Prostate gland (tissue), 2 donors: ENCODE results near the gene MAN2C1. TPM values are rescaled to one million over a fixed set of nuclear protein-coding genes. Genes with fewer than 3 reads are reported as not detected.

Experiments used
- DNase-seq: peaks from one replicate; pipeline ENCODE4 v3.0.0-alpha.2; 2019; ENCODE audit warnings: low spot score
- H3K27ac ChIP-seq, 2 donors: fragments of 200-600 bp; sonication (generic); 2 replicates each; pipeline ENCODE4 v1.5.1; 2017 to 2019
- H3K27me3 ChIP-seq: fragments of 200-600 bp; sonication (generic); replicated peaks from 2 replicates; pipeline ENCODE4 v1.5.1; 2019; ENCODE audit not compliant: insufficient read depth
- H3K36me3 ChIP-seq, 2 donors: fragments of 200-600 bp; sonication (generic); 1 replicate in 1 of 2; 2 replicates in 1 of 2; pipeline versions ENCODE4 v1.5.1 to v1.8.1; 2017 to 2019
- H3K4me1 ChIP-seq: fragments of 200-600 bp; sonication (generic); replicated peaks from 2 replicates; pipeline ENCODE4 v1.5.1; 2019
- H3K4me3 ChIP-seq, 2 donors: fragments of 200-600 bp; sonication (generic); 2 replicates each; pipeline ENCODE4 v1.5.1; 2017 to 2019
- H3K9me3 ChIP-seq: fragments of 200-600 bp; sonication (generic); 2 replicates; pipeline ENCODE4 v1.5.1; 2017
- CTCF ChIP-seq, 4 experiments: fragments of 200-600 bp in 2 of 4; fragments of 450-650 bp in 2 of 4; sonication (generic) in 2 of 4; IDR thresholded peaks; 1 replicate in 3 of 4; 2 replicates in 1 of 4; pipeline ENCODE4 v1.5.1; 2016 to 2019; ENCODE audit warnings: antibody characterized with exemption in 4 of 4, mild to moderate bottlenecking in 2 of 4, moderate library complexity in 2 of 4
- POLR2A ChIP-seq: fragments of 450-650 bp; IDR thresholded peaks from one replicate; pipeline ENCODE4 v1.6.1; 2016; ENCODE audit warnings: antibody characterized with exemption, mild to moderate bottlenecking
- POLR2AphosphoS5 ChIP-seq: sonication (generic); formaldehyde crosslinking; IDR thresholded peaks from one replicate; pipeline ENCODE4 v1.6.1; 2017; ENCODE audit warnings: antibody characterized with exemption
- WGBS: methylation state at CpG from one replicate; pipeline ENCODE4 v1.1.5; 2018; 5-methylcytosine and 5-hydroxymethylcytosine counted together
- intact Hi-C: fragments of 100-400 bp; cut with DNase I; formaldehyde crosslinking; loops from one replicate; pipeline ENCODE4 v1.14.2; 2022
- total RNA-seq, 2 donors: library from RNA; depleted of rRNA; stranded (reverse); fragments of >200 nt; gene quantifications; one replicate each; pipeline ENCODE4 v1.1.0, GENCODE V29; 2016

MAN2C1 gene
- total RNA-seq, 2 donors from 2014 or later: 184 to 238 TPM

- DNase-seq: no peak
- Histone ChIP-seq H3K36me3 (peaks cover 0 to 10% of the 10 kb centered on the region in 2 donors), H3K27ac (no peak overlapping the region), H3K9me3 (no peaks in the 10 kb centered on the region), H3K4me3 (no peak overlapping the region), H3K27me3 (no peaks in the 10 kb centered on the region), H3K4me1 (no peaks in the 10 kb centered on the region)
- TF ChIP-seq CTCF (IDR thresholded peaks at IDR 0.05) (no peak), POLR2A (no peak), POLR2AphosphoS5 (no peak)
- intact Hi-C loops: no loop called here
- 96% methylated on average over 10 of the region's 10 CpGs for WGBS
Measured at GRCh38 chr15:75358771-75359536, 9.5 kb downstream of the MAN2C1 start.

GRCh38 chr15:75357976-75358673, 10.3 kb downstream of the MAN2C1 start:
- Histone ChIP-seq H3K4me1 (no peaks in the 10 kb centered on the region), H3K9me3 (no peaks in the 10 kb centered on the region), H3K36me3 (peaks cover 0 to 10% of the 10 kb centered on the region in 2 donors), H3K27ac (no peak overlapping the region), H3K4me3 (no peak overlapping the region), H3K27me3 (no peaks in the 10 kb centered on the region)
- 91% methylated on average over 16 of the region's 17 CpGs for WGBS
- intact Hi-C loops: no loop called here
- TF ChIP-seq POLR2AphosphoS5 (no peak), POLR2A (no peak), CTCF (IDR thresholded peaks at IDR 0.05) (no peak)
- DNase-seq: no peak

- H3K27me3 ChIP-seq: no peaks in the 10 kb centered on the region
- no peak overlapping the region for H3K27ac ChIP-seq
- no peaks in the 10 kb centered on the region for H3K4me1 ChIP-seq
- TF ChIP-seq POLR2AphosphoS5: no peak
- no peak for TF ChIP-seq POLR2A
- no peak for TF ChIP-seq CTCF (IDR thresholded peaks at IDR 0.05)
- intact Hi-C loops: no loop called here
- no peak overlapping the region for H3K4me3 ChIP-seq
- H3K9me3 ChIP-seq: no peaks in the 10 kb centered on the region
- 91% methylated on average over 20 of the region's 20 CpGs for WGBS
- DNase-seq: no peak
- H3K36me3 ChIP-seq: peaks cover 0 to 10% of the 10 kb centered on the region in 2 donors
Measured at GRCh38 chr15:75356517-75356916, 11.9 kb downstream of the MAN2C1 start.

- Histone ChIP-seq H3K36me3 (peaks cover 0 to 10% of the 10 kb centered on the region in 2 donors), H3K4me3 (no peak overlapping the region), H3K9me3 (no peaks in the 10 kb centered on the region), H3K27me3 (no peaks in the 10 kb centered on the region), H3K4me1 (no peaks in the 10 kb centered on the region), H3K27ac (no peak overlapping the region)
- WGBS: 78% methylated on average over 24 of the region's 28 CpGs
- TF ChIP-seq POLR2AphosphoS5 (no peak), CTCF (IDR thresholded peaks at IDR 0.05) (no peak), POLR2A (no peak)
- intact Hi-C loops: no loop called here
- no peak for DNase-seq
Measured at GRCh38 chr15:75356006-75356405, 12.4 kb downstream of the MAN2C1 start.
